Ishikawa (cell line): Measurements from ENCODE around the gene TBC1D22A.

Source experiments
- CEBPB ChIP-seq: IDR thresholded peaks from 2 replicates; pipeline ENCODE4 v1.6.1; 2012
- EP300 ChIP-seq: IDR thresholded peaks from 2 replicates; pipeline ENCODE4 v1.6.1; 2012; ENCODE audit warnings: borderline replicate concordance
- FOXM1 ChIP-seq: IDR thresholded peaks from 2 replicates; pipeline ENCODE4 v1.6.1; 2012; ENCODE audit warnings: low read depth, borderline replicate concordance
- RAD21 ChIP-seq: IDR thresholded peaks from 2 replicates; pipeline ENCODE4 v1.6.1; 2012; ENCODE audit warnings: low read depth
- TAF1 ChIP-seq: IDR thresholded peaks from 2 replicates; pipeline ENCODE4 v1.6.1; 2012; ENCODE audit warnings: low read depth, mild to moderate bottlenecking
- TCF12 ChIP-seq: IDR thresholded peaks from 2 replicates; pipeline ENCODE4 v1.6.1; 2012; ENCODE audit warnings: low read depth
- TEAD4 ChIP-seq: IDR thresholded peaks from 2 replicates; pipeline ENCODE4 v1.6.1; 2012
- TF ChIP-seq, protein P1 (sequence below): IDR thresholded peaks from 2 replicates; pipeline ENCODE4 v1.6.1; 2012

DNA sequence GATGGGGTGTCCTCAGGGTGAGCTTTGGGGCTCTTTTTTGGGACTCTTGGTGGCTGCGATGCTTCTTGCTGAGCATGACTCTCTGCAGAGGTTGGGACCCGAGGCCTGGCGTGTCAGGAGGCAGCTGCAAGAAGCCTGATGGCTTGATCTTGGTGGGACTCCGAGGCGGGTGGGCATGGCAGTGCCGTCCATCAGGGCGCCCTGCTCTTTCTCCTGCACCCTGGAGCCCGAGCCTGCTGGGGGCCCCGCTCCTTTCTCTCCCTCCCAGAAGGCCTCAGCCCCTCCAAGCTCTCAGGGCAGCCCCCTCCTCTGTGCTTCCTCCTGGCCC is 432.7 kb downstream of the TBC1D22A start:
- TF ChIP-seq RAD21 (no peak), TCF12 (no peak), CEBPB (no peak), EP300 (no peak), TEAD4 (no peak), FOXM1 (no peak), TAF1 (no peak)
- TF ChIP-seq, protein P1, sequence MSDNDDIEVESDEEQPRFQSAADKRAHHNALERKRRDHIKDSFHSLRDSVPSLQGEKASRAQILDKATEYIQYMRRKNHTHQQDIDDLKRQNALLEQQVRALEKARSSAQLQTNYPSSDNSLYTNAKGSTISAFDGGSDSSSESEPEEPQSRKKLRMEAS: no peak
